Activated naive CD8-positive, alpha-beta T cell (primary cell): ENCODE data around the gene EEF1A2.

Source experiments
- H3K27ac Mint-ChIP-seq: one replicate; pipeline ENCODE4 v1.8.0; 2021; ENCODE audit warnings: mixed read lengths
- H3K27me3 Mint-ChIP-seq: one replicate; pipeline ENCODE4 v1.8.0; 2021; ENCODE audit warnings: mixed read lengths
- H3K36me3 Mint-ChIP-seq: one replicate; pipeline ENCODE4 v1.8.0; 2021; ENCODE audit warnings: mixed read lengths
- H3K4me1 Mint-ChIP-seq: one replicate; pipeline ENCODE4 v1.8.0; 2021; ENCODE audit warnings: low read depth, mixed read lengths
- H3K4me3 Mint-ChIP-seq: one replicate; pipeline ENCODE4 v1.8.0; 2021; ENCODE audit warnings: mild to moderate bottlenecking, mixed read lengths
- H3K9me3 Mint-ChIP-seq: one replicate; pipeline ENCODE4 v1.8.0; 2021; ENCODE audit warnings: low read depth, mixed read lengths

The EEF1A2 gene

GRCh38 chr20:63498960-63499337 is at the start of gene EEF1A2:
Gene EEF1A2 (minus strand): TSS chr20:63499083. CDS start chr20:63497763, 1,320 bp downstream.
- Mint-ChIP-seq H3K36me3 (peaks cover under 1% of the 10 kb centered on the region), H3K4me3 (peak within 1 kb of the TSS; percentile 44), H3K27me3 (peaks cover 2% of the 10 kb centered on the region), H3K27ac (no peak within 1 kb of the TSS), H3K9me3 (peaks cover under 1% of the 10 kb centered on the region), H3K4me1 (peaks cover 2% of the 10 kb centered on the region)

- H3K4me1 Mint-ChIP-seq: peaks cover 15% of the 10 kb centered on the region
- H3K36me3 Mint-ChIP-seq: no peaks in the 10 kb centered on the region
- H3K27ac Mint-ChIP-seq: no peak overlapping the region
- H3K9me3 Mint-ChIP-seq: no peaks in the 10 kb centered on the region
- no peaks in the 10 kb centered on the region for H3K27me3 Mint-ChIP-seq
- H3K4me3 Mint-ChIP-seq: no peak overlapping the region
Measured at GRCh38 chr20:63548542-63548941, 49.7 kb upstream of the EEF1A2 start.

- Mint-ChIP-seq H3K4me3 (no peak within 1 kb of the TSS), H3K27ac (no peak within 1 kb of the TSS)
Measured at GRCh38 chr20:63547725-63548480, 49.0 kb upstream of the EEF1A2 start, which contains the start of gene SRMS. Gene SRMS (minus strand): TSS chr20:63547749. CDS start chr20:63547463, 286 bp downstream.

GRCh38 chr20:63546956-63547724 is 48.3 kb upstream of the EEF1A2 start:
- no peak overlapping the region for H3K27ac Mint-ChIP-seq
- H3K4me3 Mint-ChIP-seq: no peak overlapping the region
- H3K36me3 Mint-ChIP-seq: no peaks in the 10 kb centered on the region
- no peaks in the 10 kb centered on the region for H3K9me3 Mint-ChIP-seq
- H3K27me3 Mint-ChIP-seq: no peaks in the 10 kb centered on the region
- H3K4me1 Mint-ChIP-seq: peaks cover 7% of the 10 kb centered on the region

More at GRCh38 chr20:63547725-63548480, 49.0 kb upstream of the EEF1A2 start, which contains the start of gene SRMS:
- H3K9me3 Mint-ChIP-seq: no peaks in the 10 kb centered on the region
- H3K36me3 Mint-ChIP-seq: no peaks in the 10 kb centered on the region
- H3K4me1 Mint-ChIP-seq: peaks cover 12% of the 10 kb centered on the region
- H3K27me3 Mint-ChIP-seq: no peaks in the 10 kb centered on the region

GRCh38 chr20:63546256-63546955 is 47.5 kb upstream of the EEF1A2 start:
- Mint-ChIP-seq H3K36me3 (no peaks in the 10 kb centered on the region), H3K9me3 (no peaks in the 10 kb centered on the region), H3K27ac (no peak overlapping the region), H3K4me3 (no peak overlapping the region), H3K4me1 (peaks cover 7% of the 10 kb centered on the region), H3K27me3 (no peaks in the 10 kb centered on the region)

- no peaks in the 10 kb centered on the region for H3K9me3 Mint-ChIP-seq
- H3K27me3 Mint-ChIP-seq: no peaks in the 10 kb centered on the region
- no peak overlapping the region for H3K4me3 Mint-ChIP-seq
- H3K36me3 Mint-ChIP-seq: no peaks in the 10 kb centered on the region
- peaks cover 4% of the 10 kb centered on the region for H3K4me1 Mint-ChIP-seq
- H3K27ac Mint-ChIP-seq: no peak overlapping the region
Measured at GRCh38 chr20:63545814-63546213, 46.9 kb upstream of the EEF1A2 start.

GRCh38 chr20:63544958-63545516 is 46.2 kb upstream of the EEF1A2 start:
- Mint-ChIP-seq H3K4me1 (peaks cover 4% of the 10 kb centered on the region), H3K4me3 (no peak overlapping the region), H3K9me3 (no peaks in the 10 kb centered on the region), H3K27me3 (no peaks in the 10 kb centered on the region), H3K27ac (no peak overlapping the region), H3K36me3 (no peaks in the 10 kb centered on the region)

GRCh38 chr20:63544241-63544957 is 45.5 kb upstream of the EEF1A2 start:
- H3K4me3 Mint-ChIP-seq: no peak overlapping the region
- H3K27me3 Mint-ChIP-seq: no peaks in the 10 kb centered on the region
- no peaks in the 10 kb centered on the region for H3K9me3 Mint-ChIP-seq
- H3K36me3 Mint-ChIP-seq: no peaks in the 10 kb centered on the region
- H3K4me1 Mint-ChIP-seq: peaks cover 2% of the 10 kb centered on the region
- no peak overlapping the region for H3K27ac Mint-ChIP-seq

GRCh38 chr20:63543733-63544132 is 44.9 kb upstream of the EEF1A2 start:
- Mint-ChIP-seq H3K4me1 (no peaks in the 10 kb centered on the region), H3K36me3 (no peaks in the 10 kb centered on the region)

GRCh38 chr20:63543131-63543530 is 44.2 kb upstream of the EEF1A2 start:
- Mint-ChIP-seq H3K27me3 (no peaks in the 10 kb centered on the region), H3K36me3 (no peaks in the 10 kb centered on the region), H3K4me3 (no peak overlapping the region), H3K9me3 (no peaks in the 10 kb centered on the region), H3K27ac (no peak overlapping the region), H3K4me1 (no peaks in the 10 kb centered on the region)

More at GRCh38 chr20:63543733-63544132, 44.9 kb upstream of the EEF1A2 start:
- no peak overlapping the region for H3K27ac Mint-ChIP-seq
- H3K4me3 Mint-ChIP-seq: no peak overlapping the region
- H3K9me3 Mint-ChIP-seq: no peaks in the 10 kb centered on the region
- no peaks in the 10 kb centered on the region for H3K27me3 Mint-ChIP-seq

GRCh38 chr20:63542696-63543095 is 43.8 kb upstream of the EEF1A2 start:
- Mint-ChIP-seq H3K4me3 (no peak overlapping the region), H3K4me1 (no peaks in the 10 kb centered on the region), H3K36me3 (no peaks in the 10 kb centered on the region), H3K27me3 (no peaks in the 10 kb centered on the region), H3K27ac (no peak overlapping the region), H3K9me3 (no peaks in the 10 kb centered on the region)

- Mint-ChIP-seq H3K27ac (no peak overlapping the region), H3K27me3 (no peaks in the 10 kb centered on the region), H3K36me3 (no peaks in the 10 kb centered on the region), H3K9me3 (no peaks in the 10 kb centered on the region), H3K4me3 (no peak overlapping the region), H3K4me1 (no peaks in the 10 kb centered on the region)
Measured at GRCh38 chr20:63542031-63542559, 43.2 kb upstream of the EEF1A2 start.

- Mint-ChIP-seq H3K9me3 (no peaks in the 10 kb centered on the region), H3K4me3 (no peak overlapping the region), H3K27me3 (no peaks in the 10 kb centered on the region), H3K27ac (no peak overlapping the region), H3K4me1 (peaks cover under 1% of the 10 kb centered on the region), H3K36me3 (no peaks in the 10 kb centered on the region)
Measured at GRCh38 chr20:63541371-63541770, 42.5 kb upstream of the EEF1A2 start.
